ENCODE measurements around the gene SPATA24. TPM values are rescaled to one million over a fixed set of nuclear protein-coding genes. Genes with fewer than 3 reads are reported as not detected.
"Not testable (repeated sequence)": the region's sequence is repeated elsewhere in the genome, so short reads cannot be mapped to it uniquely, and the experiment has no call there.

SPATA24 gene
- total RNA-seq, 1 experiment from 2014 or later = 12.8 TPM

- in situ Hi-C loops (cut with HindIII; ENCODE audit: low pct_unique_long_range_greater_than_20kb, low sequenced_read_pairs) = loop anchor here (25.0 kb wide), 1 partner anchor 93 kb away; no protein-coding TSS in a partner anchor
- no peak for DNase-seq (ENCODE audit: low read depth)
Measured at GRCh38 chr5:139419226-139420192, 15.6 kb upstream of the SPATA24 start.

DNA sequence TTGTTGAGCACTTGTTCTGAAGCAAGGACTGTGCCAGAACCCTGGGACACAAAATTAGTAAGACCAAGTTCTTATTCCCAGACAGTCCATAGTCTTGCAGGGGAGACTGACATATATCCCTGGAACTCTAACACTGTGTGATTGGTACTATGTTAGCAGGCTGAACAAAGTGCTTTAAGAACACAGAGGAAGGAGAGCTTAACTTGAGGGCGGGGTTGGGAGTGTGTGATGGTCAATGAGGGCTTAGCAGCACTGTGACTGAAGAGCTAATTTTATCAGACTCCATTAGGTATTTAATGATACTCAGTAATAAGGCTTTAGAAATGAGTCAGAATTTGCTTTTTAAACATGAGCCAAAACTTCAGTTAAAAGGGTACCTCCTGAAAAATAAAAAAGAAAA is 14.9 kb upstream of the SPATA24 start:
- no peak for DNase-seq (ENCODE audit: low read depth)
- in situ Hi-C loops (cut with HindIII; ENCODE audit: low pct_unique_long_range_greater_than_20kb, low sequenced_read_pairs) = loop anchor here (25.0 kb wide), 1 partner anchor 94 kb away; no protein-coding TSS in a partner anchor

DNA sequence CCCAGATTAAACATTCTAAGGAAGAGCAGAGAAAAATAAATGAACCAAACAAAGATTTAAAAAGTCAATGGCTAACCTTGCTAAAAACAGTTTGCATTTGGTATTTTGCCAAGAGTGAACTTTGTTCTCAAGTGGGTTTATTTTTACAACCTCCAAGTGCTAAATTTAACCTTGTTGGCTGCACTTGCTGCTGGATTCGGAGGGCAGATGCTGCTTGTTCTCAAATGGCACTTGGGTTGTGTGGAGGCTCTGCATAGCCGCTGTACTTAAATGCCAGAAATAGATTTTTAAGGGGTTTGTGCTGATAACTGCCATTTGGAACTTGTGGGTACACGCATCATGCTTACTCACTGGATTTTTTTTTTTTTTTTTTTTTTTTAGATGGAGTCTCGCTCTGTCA is 13.3 kb upstream of the SPATA24 start:
- DNase-seq (ENCODE audit: low read depth) = peak; percentile 14
- in situ Hi-C loops (cut with HindIII; ENCODE audit: low pct_unique_long_range_greater_than_20kb, low sequenced_read_pairs) = loop anchor here (25.0 kb wide), 1 partner anchor 95 kb away; no protein-coding TSS in a partner anchor

DNA sequence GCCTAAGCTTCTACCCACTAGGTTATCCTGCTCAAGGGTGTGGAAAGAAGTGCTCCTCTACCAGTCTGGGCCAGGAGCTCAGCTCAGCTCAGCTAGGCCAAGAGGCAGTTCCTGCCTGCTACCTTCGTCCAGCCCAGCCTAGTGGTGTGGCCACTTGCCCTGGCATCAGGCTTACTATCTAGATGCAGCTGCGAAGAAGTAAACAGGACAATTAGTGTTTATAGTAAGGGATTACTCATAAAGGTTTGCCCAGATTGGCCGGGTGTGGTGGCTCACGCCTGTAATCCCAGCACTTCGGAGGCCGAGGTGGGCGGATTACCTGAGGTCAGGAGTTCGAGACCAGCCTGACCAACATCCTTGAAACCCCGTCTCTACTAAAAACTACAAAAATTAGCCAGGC is 12.8 kb upstream of the SPATA24 start:
- no peak for DNase-seq (ENCODE audit: low read depth)
- in situ Hi-C loops (cut with HindIII; ENCODE audit: low pct_unique_long_range_greater_than_20kb, low sequenced_read_pairs) = loop anchor here (25.0 kb wide), 1 partner anchor 96 kb away; no protein-coding TSS in a partner anchor

DNA sequence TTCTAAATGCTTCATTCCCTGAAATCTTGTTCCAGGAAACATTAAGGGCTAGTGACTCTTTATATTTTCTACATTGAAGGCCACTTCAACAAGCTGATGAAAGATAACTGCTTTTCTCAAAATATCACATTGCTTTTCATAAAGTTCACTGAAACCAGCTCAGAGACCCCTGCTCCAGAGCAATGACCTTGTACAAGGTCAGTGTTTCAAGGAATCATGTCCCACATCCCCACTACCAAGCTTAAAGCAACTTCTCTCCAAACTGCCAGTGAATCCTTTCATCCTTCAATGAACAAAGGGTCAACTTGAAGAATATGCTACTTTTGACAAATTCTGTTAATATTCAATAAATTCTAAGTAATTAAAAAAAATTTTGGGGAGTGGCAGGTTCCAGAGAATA is 12.0 kb upstream of the SPATA24 start:
- no peak for DNase-seq (ENCODE audit: low read depth)
- in situ Hi-C loops (cut with HindIII; ENCODE audit: low pct_unique_long_range_greater_than_20kb, low sequenced_read_pairs) = loop anchor here (25.0 kb wide), 1 partner anchor 96 kb away; no protein-coding TSS in a partner anchor

DNA sequence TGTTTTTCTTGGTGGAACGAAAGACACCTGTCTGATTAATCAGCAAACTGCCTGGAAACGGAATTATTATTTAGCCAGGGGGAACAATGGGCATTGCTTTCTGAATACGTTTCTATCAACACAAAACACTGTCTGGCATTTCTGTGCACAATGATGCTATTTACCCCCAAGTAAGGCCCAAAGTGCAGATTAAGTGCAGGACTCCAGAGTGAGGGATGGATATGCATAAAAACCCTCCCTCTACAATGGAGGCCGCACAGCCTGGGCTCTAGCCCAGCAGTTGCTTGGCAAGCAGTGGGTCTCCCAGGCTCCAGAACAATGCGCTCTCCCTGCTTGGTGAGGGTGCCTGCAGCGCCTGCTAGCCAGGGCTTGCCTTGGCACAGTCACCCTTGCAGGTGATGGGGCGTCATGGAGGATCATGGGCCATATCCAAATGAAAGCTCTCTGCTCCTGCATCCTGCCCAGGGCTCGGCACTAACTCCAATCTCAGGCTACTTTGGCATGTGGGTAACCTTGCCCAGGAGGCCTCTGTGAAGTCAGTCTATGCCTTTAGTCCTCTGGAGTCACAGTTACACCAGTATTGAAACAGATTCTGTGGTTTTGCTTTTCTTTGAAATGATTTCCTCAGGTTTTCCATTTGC is 11.5 kb upstream of the SPATA24 start:
- no peak for DNase-seq (ENCODE audit: low read depth)
- in situ Hi-C loops (cut with HindIII; ENCODE audit: low pct_unique_long_range_greater_than_20kb, low sequenced_read_pairs) = loop anchor here (25.0 kb wide), 1 partner anchor 97 kb away; no protein-coding TSS in a partner anchor

- DNase-seq (ENCODE audit: low read depth) = no peak
- in situ Hi-C loops (cut with HindIII; ENCODE audit: low pct_unique_long_range_greater_than_20kb, low sequenced_read_pairs) = loop anchor here (25.0 kb wide), 1 partner anchor 98 kb away; no protein-coding TSS in a partner anchor
Measured at GRCh38 chr5:139414581-139415130, 10.8 kb upstream of the SPATA24 start.

DNA sequence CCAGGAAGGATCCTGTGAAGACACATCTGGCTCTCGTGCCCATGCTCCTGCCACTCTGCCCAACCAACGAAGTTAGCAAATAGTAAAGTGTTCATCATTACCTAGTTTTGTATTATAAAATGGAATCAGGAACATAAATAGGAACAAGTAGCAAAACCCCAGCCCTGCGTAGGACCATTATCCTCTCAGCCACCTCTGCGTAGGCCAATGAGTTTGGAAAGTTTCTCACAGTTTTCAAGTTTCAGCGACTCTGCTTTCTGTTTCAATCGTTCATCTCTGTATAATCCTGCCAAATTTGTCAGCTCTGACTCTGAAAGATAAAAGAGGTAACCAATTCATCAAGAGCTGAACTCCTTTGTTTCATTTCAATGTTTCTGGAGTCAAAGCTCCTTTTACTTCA is 10.1 kb upstream of the SPATA24 start:
- in situ Hi-C loops (cut with HindIII; ENCODE audit: low pct_unique_long_range_greater_than_20kb, low sequenced_read_pairs) = loop anchor here (25.0 kb wide), 1 partner anchor 98 kb away; no protein-coding TSS in a partner anchor
- DNase-seq (ENCODE audit: low read depth) = no peak

- DNase-seq (ENCODE audit: low read depth) = no peak
- in situ Hi-C loops (cut with HindIII; ENCODE audit: low pct_unique_long_range_greater_than_20kb, low sequenced_read_pairs) = loop anchor here (25.0 kb wide), 1 partner anchor 99 kb away; no protein-coding TSS in a partner anchor
Measured at GRCh38 chr5:139413153-139413552, 9.3 kb upstream of the SPATA24 start.

- in situ Hi-C loops (cut with HindIII; ENCODE audit: low pct_unique_long_range_greater_than_20kb, low sequenced_read_pairs) = loop anchor here (25.0 kb wide), 1 partner anchor 101 kb away; no protein-coding TSS in a partner anchor
- DNase-seq (ENCODE audit: low read depth) = no peak
Measured at GRCh38 chr5:139410993-139411828, 7.3 kb upstream of the SPATA24 start.

DNA sequence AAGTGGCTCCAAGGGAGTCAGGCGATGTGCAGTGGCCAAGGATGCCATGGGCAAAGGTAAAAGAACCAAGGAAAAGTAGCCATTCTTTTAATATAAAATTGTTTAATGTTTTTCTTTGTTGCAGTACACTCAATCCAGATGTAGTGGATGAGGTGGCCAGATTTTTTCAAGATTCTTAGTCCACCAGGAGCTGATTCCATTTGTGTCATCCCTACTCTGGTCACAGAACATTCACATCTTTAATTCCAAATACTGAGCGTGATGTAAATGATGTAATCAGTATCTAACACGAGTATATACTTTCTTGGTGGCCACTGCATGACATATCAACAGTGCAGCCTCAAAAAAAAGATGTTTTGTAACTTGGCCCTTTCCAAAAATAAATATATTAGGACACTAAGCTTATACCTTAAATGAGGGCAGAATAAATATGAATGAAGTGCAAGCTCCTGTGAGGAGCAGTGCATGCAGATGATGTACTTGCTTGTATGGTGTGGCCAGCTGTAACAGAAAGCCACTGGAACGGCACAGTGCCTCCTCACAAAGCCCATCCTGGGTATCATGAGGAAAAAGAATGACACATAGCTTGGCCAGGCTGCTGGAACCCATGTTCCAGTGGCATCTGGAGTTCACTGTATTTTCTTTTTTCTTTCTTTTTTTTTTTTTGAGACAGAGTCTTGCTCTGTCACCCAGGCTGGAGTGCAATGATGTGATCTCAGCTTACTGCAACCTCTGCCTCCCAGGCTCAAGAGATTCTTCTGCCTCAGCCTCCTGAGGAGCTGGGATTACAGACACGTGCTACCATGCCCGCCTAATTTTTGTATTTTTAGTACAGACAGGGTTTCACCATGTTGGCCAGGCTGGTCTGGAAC is 6.5 kb upstream of the SPATA24 start:
- in situ Hi-C loops (cut with HindIII; ENCODE audit: low pct_unique_long_range_greater_than_20kb, low sequenced_read_pairs) = loop anchor here (25.0 kb wide), 1 partner anchor 102 kb away; no protein-coding TSS in a partner anchor

GRCh38 chr5:139409116-139409515 is 5.2 kb upstream of the SPATA24 start:
- DNase-seq (ENCODE audit: low read depth) = not testable (repeated sequence)
- in situ Hi-C loops (cut with HindIII; ENCODE audit: low pct_unique_long_range_greater_than_20kb, low sequenced_read_pairs) = loop anchor here (25.0 kb wide), 1 partner anchor 103 kb away; no protein-coding TSS in a partner anchor

More for the DNA sequence above, 6.5 kb upstream of the SPATA24 start:
- no peak for DNase-seq (ENCODE audit: low read depth)

GRCh38 chr5:139408191-139408590 is 4.3 kb upstream of the SPATA24 start:
- in situ Hi-C loops (cut with HindIII; ENCODE audit: low pct_unique_long_range_greater_than_20kb, low sequenced_read_pairs) = loop anchor here (25.0 kb wide), 1 partner anchor 104 kb away; no protein-coding TSS in a partner anchor
- DNase-seq (ENCODE audit: low read depth) = no peak

GRCh38 chr5:139407517-139407916 is 3.6 kb upstream of the SPATA24 start:
- in situ Hi-C loops (cut with HindIII; ENCODE audit: low pct_unique_long_range_greater_than_20kb, low sequenced_read_pairs) = loop anchor here (25.0 kb wide), 1 partner anchor 105 kb away; no protein-coding TSS in a partner anchor
- DNase-seq (ENCODE audit: low read depth) = no peak

- in situ Hi-C loops (cut with HindIII; ENCODE audit: low pct_unique_long_range_greater_than_20kb, low sequenced_read_pairs) = loop anchor here (25.0 kb wide), 1 partner anchor 105 kb away; no protein-coding TSS in a partner anchor
- DNase-seq (ENCODE audit: low read depth) = no peak
Measured at GRCh38 chr5:139406963-139407362, 3.1 kb upstream of the SPATA24 start.

DNA sequence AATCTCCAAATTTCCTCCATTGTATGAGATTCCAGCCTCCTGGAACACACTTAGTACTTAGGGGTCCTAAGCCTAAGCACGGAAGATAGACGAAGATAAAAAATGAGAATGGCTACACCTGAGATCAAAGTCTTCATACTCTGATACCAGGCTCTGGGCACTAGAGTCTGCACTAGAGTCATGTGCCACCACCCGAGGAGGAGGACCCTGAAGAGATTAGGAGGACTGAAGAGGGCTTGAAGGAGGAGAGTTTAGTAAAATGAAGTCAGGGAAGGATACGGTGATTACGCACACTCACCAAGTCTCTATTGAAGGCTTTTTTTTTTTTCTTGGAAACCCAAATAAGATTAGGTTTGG is 573 bp upstream of the SPATA24 start:
- in situ Hi-C loops (cut with HindIII; ENCODE audit: low pct_unique_long_range_greater_than_20kb, low sequenced_read_pairs) = loop anchor here (25.0 kb wide), 1 partner anchor 108 kb away; no protein-coding TSS in a partner anchor

More for the DNA sequence above, 573 bp upstream of the SPATA24 start:
- DNase-seq (ENCODE audit: low read depth) = no peak

Data from Caki2 (cell line).